NT2/D1 (cell line): Measurements from ENCODE around the gene NEU4.
"Not testable (repeated sequence)": the region's sequence is repeated elsewhere in the genome, so short reads cannot be mapped to it uniquely, and the experiment has no call there.

Experiments used
- SUZ12 ChIP-seq: IDR thresholded peaks from 2 replicates; pipeline ENCODE4 v1.6.1; 2011; ENCODE audit not compliant: insufficient read length, insufficient read depth; ENCODE audit errors: extremely low read depth
- YY1 ChIP-seq: IDR thresholded peaks from 2 replicates; pipeline ENCODE4 v1.6.1; 2011; ENCODE audit not compliant: insufficient read length, insufficient read depth
- ZNF274 ChIP-seq: IDR thresholded peaks from 2 replicates; pipeline ENCODE4 v1.6.1; 2011; ENCODE audit warnings: mild to moderate bottlenecking, low read depth, low read length

DNA sequence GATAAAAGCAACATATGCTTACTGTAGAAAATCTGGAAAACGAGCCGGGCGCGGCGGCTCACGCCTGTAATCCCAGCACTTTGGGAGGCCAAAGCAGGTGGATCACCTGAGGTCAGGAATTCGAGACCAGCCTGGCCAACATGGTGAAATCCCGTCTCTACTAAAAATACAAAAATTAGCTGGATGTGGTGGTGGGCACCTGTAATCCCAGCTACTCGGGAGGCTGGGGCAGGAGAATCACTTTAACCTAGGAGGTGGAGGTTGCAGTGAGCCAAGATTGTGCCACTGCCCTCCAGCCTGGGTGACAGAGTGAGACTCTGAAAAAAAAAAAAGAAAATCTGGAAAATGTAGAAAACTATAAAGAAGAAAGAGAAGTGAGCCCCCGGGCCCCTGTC is 8.8 kb downstream of the NEU4 start:
- TF ChIP-seq ZNF274, SUZ12, YY1: not testable (repeated sequence)
